ENCODE measurements around the gene FAM200A.
"Not testable (repeated sequence)": the region's sequence is repeated elsewhere in the genome, so short reads cannot be mapped to it uniquely, and the experiment has no call there.

Gene FAM200A

GRCh38 chr7:99531354-99531765 lies 20.6 kb downstream of the FAM200A start:
- peaks cover 30% of the 10 kb centered on the region for H3K36me3 ChIP-seq (ENCODE audit: control insufficient read depth, insufficient read depth, low read length)
- peaks cover 13% of the 10 kb centered on the region for H3K9me3 ChIP-seq (ENCODE audit: control insufficient read depth, insufficient read depth, low read length)
- no peaks in the 10 kb centered on the region for H3K4me1 ChIP-seq (ENCODE audit: control insufficient read depth, insufficient read depth, low read length)
- H3K4me3 ChIP-seq (ENCODE audit: low read depth, low read length) = no peak overlapping the region
- H3K27me3 ChIP-seq (ENCODE audit: control insufficient read depth, insufficient read depth, low read length) = no peaks in the 10 kb centered on the region
- H3K9ac ChIP-seq (ENCODE audit: low read depth, low read length) = no peak overlapping the region

DNA sequence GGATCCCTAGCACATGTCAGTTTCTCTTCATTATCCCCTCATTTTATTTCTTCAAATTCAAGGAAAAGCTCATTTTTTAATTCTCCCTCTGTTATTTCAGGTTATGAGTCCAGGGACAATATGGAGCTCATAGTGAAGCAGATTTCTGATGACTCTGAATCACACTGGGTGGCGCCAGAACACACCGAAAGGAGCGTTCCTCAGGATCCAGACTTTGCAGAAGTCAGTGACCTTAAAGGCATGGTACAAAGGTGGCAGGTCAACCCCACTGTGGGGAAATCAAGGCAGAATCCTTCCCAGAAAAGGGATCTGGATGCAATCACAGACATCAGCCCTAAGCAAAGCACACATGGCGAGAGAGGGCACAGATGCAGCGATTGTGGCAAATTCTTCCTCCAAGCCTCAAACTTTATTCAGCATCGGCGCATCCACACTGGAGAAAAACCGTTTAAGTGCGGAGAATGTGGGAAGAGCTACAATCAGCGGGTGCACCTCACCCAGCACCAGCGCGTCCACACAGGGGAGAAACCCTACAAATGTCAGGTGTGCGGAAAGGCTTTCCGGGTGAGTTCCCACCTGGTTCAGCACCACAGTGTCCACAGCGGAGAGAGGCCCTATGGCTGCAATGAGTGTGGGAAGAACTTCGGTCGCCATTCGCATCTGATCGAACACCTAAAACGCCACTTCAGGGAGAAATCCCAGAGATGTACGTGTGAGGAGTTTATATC lies 26.0 kb downstream of the FAM200A start:
- Histone ChIP-seq H3K9ac (ENCODE audit: low read depth, low read length) (no peak overlapping the region), H3K9me3 (ENCODE audit: control insufficient read depth, insufficient read depth, low read length) (peaks cover under 1% of the 10 kb centered on the region), H3K36me3 (ENCODE audit: control insufficient read depth, insufficient read depth, low read length) (peaks cover 25% of the 10 kb centered on the region)

DNA sequence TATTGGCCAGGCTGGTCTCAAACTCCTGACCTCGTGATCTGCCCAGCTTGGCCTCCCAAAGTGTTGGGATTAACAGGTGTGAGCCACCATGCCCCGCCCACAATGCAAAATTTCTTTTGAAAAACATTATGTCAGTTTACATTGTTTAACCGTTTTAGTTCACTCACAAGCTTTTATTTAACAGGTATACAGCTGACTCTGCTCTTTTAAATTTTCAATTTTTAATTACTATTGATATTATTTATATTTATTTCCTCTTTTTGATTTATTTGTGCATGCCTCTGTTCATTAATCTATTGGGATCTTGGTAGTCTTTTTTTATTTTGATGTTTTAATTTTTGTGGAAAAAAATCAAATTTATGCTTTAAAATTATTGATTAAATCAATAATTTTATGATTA lies 30.5 kb downstream of the FAM200A start:
- H3K36me3 ChIP-seq (ENCODE audit: control insufficient read depth, insufficient read depth, low read length) = peaks cover 17% of the 10 kb centered on the region
- no peaks in the 10 kb centered on the region for H3K9me3 ChIP-seq (ENCODE audit: control insufficient read depth, insufficient read depth, low read length)
- no peaks in the 10 kb centered on the region for H3K27me3 ChIP-seq (ENCODE audit: control insufficient read depth, insufficient read depth, low read length)
- no peak overlapping the region for H3K9ac ChIP-seq (ENCODE audit: low read depth, low read length)
- no peak overlapping the region for H3K4me3 ChIP-seq (ENCODE audit: low read depth, low read length)
- H3K4me1 ChIP-seq (ENCODE audit: control insufficient read depth, insufficient read depth, low read length) = no peaks in the 10 kb centered on the region

More for the DNA sequence above, 26.0 kb downstream of the FAM200A start:
- Histone ChIP-seq H3K27me3 (ENCODE audit: control insufficient read depth, insufficient read depth, low read length) (no peaks in the 10 kb centered on the region), H3K4me1 (ENCODE audit: control insufficient read depth, insufficient read depth, low read length) (no peaks in the 10 kb centered on the region), H3K4me3 (ENCODE audit: low read depth, low read length) (no peak overlapping the region)

DNA sequence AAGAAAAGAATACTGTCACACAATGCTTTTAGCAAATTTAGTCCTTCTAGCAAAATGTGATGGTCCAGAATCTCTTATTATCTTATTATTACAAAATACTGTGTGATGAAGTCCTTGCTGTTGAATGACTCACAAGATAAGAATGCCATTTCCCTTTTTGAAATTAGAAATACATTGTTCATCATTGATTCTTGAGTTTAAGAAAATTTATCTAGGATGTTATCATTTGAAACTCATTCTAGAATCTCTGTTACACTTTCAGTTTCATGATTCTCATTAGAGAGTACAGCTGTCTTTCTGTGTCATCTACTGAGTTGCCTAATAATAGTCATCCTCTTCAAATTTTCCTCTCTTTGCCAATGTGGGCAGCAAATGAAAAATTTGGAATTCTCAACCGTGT lies 37.9 kb downstream of the FAM200A start:
- Histone ChIP-seq H3K36me3 (ENCODE audit: control insufficient read depth, insufficient read depth, low read length) (peaks cover 14% of the 10 kb centered on the region), H3K4me3 (ENCODE audit: low read depth, low read length) (no peak overlapping the region)

DNA sequence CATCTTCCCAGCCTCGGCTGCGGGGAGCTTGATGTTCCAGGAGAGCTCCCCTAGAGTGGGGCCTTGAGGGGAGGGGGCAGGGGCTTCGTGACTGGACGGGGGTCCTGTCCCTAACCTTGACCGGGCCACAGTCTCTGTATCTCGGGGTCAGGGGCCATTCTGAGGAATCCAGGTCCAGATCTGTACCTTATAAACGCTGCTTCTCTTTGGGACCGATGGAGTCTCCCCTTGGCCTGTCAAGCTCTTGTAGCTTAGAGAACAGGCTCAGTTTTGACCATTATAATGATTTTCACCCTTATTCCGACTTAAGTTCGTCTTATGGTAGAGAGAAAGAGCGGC lies 46.6 kb downstream of the FAM200A start:
- Histone ChIP-seq H3K4me3 (ENCODE audit: low read depth, low read length) (peak overlapping the region; percentile 98), H3K36me3 (ENCODE audit: control insufficient read depth, insufficient read depth, low read length) (no peaks in the 10 kb centered on the region), H3K4me1 (ENCODE audit: control insufficient read depth, insufficient read depth, low read length) (no peaks in the 10 kb centered on the region), H3K9ac (ENCODE audit: low read depth, low read length) (peak overlapping the region; percentile 81), H3K27me3 (ENCODE audit: control insufficient read depth, insufficient read depth, low read length) (no peaks in the 10 kb centered on the region), H3K9me3 (ENCODE audit: control insufficient read depth, insufficient read depth, low read length) (no peaks in the 10 kb centered on the region)

More for the DNA sequence above, 37.9 kb downstream of the FAM200A start:
- Histone ChIP-seq H3K9ac (ENCODE audit: low read depth, low read length) (no peak overlapping the region), H3K9me3 (ENCODE audit: control insufficient read depth, insufficient read depth, low read length) (no peaks in the 10 kb centered on the region), H3K27me3 (ENCODE audit: control insufficient read depth, insufficient read depth, low read length) (no peaks in the 10 kb centered on the region), H3K4me1 (ENCODE audit: control insufficient read depth, insufficient read depth, low read length) (no peaks in the 10 kb centered on the region)

DNA sequence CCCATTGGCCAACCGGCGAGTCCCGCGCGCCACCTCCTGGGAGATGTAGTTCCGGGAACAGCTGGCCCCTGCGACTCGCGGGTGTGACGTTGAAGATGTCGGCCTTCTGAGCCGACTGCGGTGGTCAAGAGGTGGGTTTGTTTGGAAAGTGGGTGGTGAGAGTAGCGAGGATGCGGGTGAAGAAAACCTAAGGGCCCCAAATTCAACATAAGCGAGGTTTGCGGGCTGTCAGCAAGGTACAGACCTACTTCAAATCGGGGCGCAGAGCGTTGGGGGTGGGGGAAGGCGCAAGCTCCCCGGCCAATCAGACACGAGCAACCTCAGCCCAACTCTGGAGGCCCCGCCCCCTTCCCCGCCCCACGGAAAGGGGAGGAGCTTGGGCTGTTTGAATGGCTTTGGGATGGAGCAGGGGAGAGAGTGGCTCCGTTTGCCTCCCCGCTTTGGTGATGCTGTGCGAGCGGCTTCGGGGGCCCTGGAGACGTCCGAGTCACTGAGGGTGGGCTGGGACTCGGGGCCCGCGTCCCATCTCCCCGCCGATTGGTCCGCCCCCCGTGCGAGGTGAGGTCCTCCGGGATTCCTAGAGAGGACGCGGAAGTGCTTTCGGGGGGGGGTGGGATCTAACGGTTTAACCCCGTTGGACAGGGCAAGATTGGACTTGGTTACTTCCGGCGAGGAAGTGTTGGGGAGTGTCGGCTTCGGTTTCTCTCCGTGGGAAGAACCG lies 47.2 kb downstream of the FAM200A start, which contains the start of gene ZKSCAN5:
Gene ZKSCAN5, plus strand, starts transcription at position 60 of the 721 bp plus-strand sequence. CDS start 1,383 bp downstream, outside the sequence.
- no peaks in the 10 kb centered on the region for H3K27me3 ChIP-seq (ENCODE audit: control insufficient read depth, insufficient read depth, low read length)
- H3K9ac ChIP-seq (ENCODE audit: low read depth, low read length) = peak within 1 kb of the TSS; percentile 81
- peak within 1 kb of the TSS; percentile 98 for H3K4me3 ChIP-seq (ENCODE audit: low read depth, low read length)
- no peaks in the 10 kb centered on the region for H3K4me1 ChIP-seq (ENCODE audit: control insufficient read depth, insufficient read depth, low read length)
- H3K9me3 ChIP-seq (ENCODE audit: control insufficient read depth, insufficient read depth, low read length) = no peaks in the 10 kb centered on the region
- no peaks in the 10 kb centered on the region for H3K36me3 ChIP-seq (ENCODE audit: control insufficient read depth, insufficient read depth, low read length)

- Histone ChIP-seq H3K27me3 (ENCODE audit: control insufficient read depth, insufficient read depth, low read length) (no peaks in the 10 kb centered on the region), H3K9me3 (ENCODE audit: control insufficient read depth, insufficient read depth, low read length) (no peaks in the 10 kb centered on the region), H3K36me3 (ENCODE audit: control insufficient read depth, insufficient read depth, low read length) (no peaks in the 10 kb centered on the region), H3K4me1 (ENCODE audit: control insufficient read depth, insufficient read depth, low read length) (no peaks in the 10 kb centered on the region), H3K4me3 (ENCODE audit: low read depth, low read length) (peak overlapping the region; percentile 98), H3K9ac (ENCODE audit: low read depth, low read length) (no peak overlapping the region)
Measured at GRCh38 chr7:99504281-99504602, 47.7 kb downstream of the FAM200A start.

GRCh38 chr7:99501236-99501635 lies 50.7 kb downstream of the FAM200A start:
- H3K4me1 ChIP-seq (ENCODE audit: control insufficient read depth, insufficient read depth, low read length); H3K9me3 ChIP-seq (ENCODE audit: control insufficient read depth, insufficient read depth, low read length); H3K27me3 ChIP-seq (ENCODE audit: control insufficient read depth, insufficient read depth, low read length); H3K9ac ChIP-seq (ENCODE audit: low read depth, low read length); H3K4me3 ChIP-seq (ENCODE audit: low read depth, low read length); H3K36me3 ChIP-seq (ENCODE audit: control insufficient read depth, insufficient read depth, low read length): not testable (repeated sequence)

- Histone ChIP-seq H3K9ac (ENCODE audit: low read depth, low read length) (no peak overlapping the region), H3K36me3 (ENCODE audit: control insufficient read depth, insufficient read depth, low read length) (peaks cover 4% of the 10 kb centered on the region), H3K27me3 (ENCODE audit: control insufficient read depth, insufficient read depth, low read length) (no peaks in the 10 kb centered on the region), H3K4me1 (ENCODE audit: control insufficient read depth, insufficient read depth, low read length) (no peaks in the 10 kb centered on the region), H3K4me3 (ENCODE audit: low read depth, low read length) (peak overlapping the region; percentile 91), H3K9me3 (ENCODE audit: control insufficient read depth, insufficient read depth, low read length) (no peaks in the 10 kb centered on the region)
Measured at GRCh38 chr7:99500637-99501009, 51.3 kb downstream of the FAM200A start.

GRCh38 chr7:99499721-99500636 lies 51.9 kb downstream of the FAM200A start, which contains the start of gene ZNF394:
Gene ZNF394, minus strand, starts transcription at chr7:99500281. Its CDS starts 188 bp downstream, at chr7:99500093.
- Histone ChIP-seq H3K36me3 (ENCODE audit: control insufficient read depth, insufficient read depth, low read length) (peaks cover 4% of the 10 kb centered on the region), H3K9ac (ENCODE audit: low read depth, low read length) (peak within 1 kb of the TSS; percentile 71), H3K4me1 (ENCODE audit: control insufficient read depth, insufficient read depth, low read length) (no peaks in the 10 kb centered on the region), H3K27me3 (ENCODE audit: control insufficient read depth, insufficient read depth, low read length) (no peaks in the 10 kb centered on the region), H3K4me3 (ENCODE audit: low read depth, low read length) (peak within 1 kb of the TSS; percentile 91), H3K9me3 (ENCODE audit: control insufficient read depth, insufficient read depth, low read length) (no peaks in the 10 kb centered on the region)

- Histone ChIP-seq H3K9me3 (ENCODE audit: control insufficient read depth, insufficient read depth, low read length) (peaks cover under 1% of the 10 kb centered on the region), H3K4me1 (ENCODE audit: control insufficient read depth, insufficient read depth, low read length) (no peaks in the 10 kb centered on the region), H3K4me3 (ENCODE audit: low read depth, low read length) (peak overlapping the region; percentile 91)
Measured at GRCh38 chr7:99499371-99499720, 52.6 kb downstream of the FAM200A start.

More at GRCh38 chr7:99499371-99499720, 52.6 kb downstream of the FAM200A start:
- Histone ChIP-seq H3K36me3 (ENCODE audit: control insufficient read depth, insufficient read depth, low read length) (peaks cover 9% of the 10 kb centered on the region), H3K9ac (ENCODE audit: low read depth, low read length) (peak overlapping the region; percentile 71), H3K27me3 (ENCODE audit: control insufficient read depth, insufficient read depth, low read length) (no peaks in the 10 kb centered on the region)

All from iPS-15b (cell line).